ENCODE data around the gene VWA5A. TPM values are rescaled to one million over a fixed set of nuclear protein-coding genes. Genes with fewer than 3 reads are reported as not detected.

Gene VWA5A
- total and polyA plus RNA-seq, 2 of the 13 experiments (the other 11 are each of a cell fraction or from before 2014, with no cell fraction given): 1.3 to 1.8 TPM

DNA sequence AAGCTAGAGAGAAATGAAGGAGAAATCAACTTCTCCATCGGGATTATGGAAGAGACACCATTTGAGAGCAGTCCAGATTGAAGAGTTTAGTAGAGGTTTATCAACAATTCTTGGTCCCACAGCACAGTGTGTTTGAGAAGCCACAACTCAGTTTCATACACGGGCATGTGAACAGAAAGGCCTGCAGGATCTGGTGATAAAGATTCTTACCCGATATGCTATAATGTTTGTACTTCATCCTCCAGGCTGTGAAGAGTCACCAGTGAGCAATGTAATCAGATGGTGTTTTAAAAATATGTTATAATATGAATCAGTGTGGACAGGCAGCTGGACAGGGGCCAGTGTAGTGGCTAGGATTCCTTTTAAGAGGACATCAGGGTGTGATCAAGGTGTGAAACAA, 29.7 kb upstream of the VWA5A start (continued):
- TF ChIP-seq, protein P1, sequence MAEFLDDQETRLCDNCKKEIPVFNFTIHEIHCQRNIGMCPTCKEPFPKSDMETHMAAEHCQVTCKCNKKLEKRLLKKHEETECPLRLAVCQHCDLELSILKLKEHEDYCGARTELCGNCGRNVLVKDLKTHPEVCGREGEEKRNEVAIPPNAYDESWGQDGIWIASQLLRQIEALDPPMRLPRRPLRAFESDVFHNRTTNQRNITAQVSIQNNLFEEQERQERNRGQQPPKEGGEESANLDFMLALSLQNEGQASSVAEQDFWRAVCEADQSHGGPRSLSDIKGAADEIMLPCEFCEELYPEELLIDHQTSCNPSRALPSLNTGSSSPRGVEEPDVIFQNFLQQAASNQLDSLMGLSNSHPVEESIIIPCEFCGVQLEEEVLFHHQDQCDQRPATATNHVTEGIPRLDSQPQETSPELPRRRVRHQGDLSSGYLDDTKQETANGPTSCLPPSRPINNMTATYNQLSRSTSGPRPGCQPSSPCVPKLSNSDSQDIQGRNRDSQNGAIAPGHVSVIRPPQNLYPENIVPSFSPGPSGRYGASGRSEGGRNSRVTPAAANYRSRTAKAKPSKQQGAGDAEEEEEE (CRISPR knock-in tag; IDR thresholded peaks at IDR 0.05; ENCODE audit: borderline replicate concordance): no peak
- TF ChIP-seq ZNF75D (CRISPR knock-in tag; IDR thresholded peaks at IDR 0.05; ENCODE audit: borderline replicate concordance): no peak
- TF ChIP-seq, protein P2, sequence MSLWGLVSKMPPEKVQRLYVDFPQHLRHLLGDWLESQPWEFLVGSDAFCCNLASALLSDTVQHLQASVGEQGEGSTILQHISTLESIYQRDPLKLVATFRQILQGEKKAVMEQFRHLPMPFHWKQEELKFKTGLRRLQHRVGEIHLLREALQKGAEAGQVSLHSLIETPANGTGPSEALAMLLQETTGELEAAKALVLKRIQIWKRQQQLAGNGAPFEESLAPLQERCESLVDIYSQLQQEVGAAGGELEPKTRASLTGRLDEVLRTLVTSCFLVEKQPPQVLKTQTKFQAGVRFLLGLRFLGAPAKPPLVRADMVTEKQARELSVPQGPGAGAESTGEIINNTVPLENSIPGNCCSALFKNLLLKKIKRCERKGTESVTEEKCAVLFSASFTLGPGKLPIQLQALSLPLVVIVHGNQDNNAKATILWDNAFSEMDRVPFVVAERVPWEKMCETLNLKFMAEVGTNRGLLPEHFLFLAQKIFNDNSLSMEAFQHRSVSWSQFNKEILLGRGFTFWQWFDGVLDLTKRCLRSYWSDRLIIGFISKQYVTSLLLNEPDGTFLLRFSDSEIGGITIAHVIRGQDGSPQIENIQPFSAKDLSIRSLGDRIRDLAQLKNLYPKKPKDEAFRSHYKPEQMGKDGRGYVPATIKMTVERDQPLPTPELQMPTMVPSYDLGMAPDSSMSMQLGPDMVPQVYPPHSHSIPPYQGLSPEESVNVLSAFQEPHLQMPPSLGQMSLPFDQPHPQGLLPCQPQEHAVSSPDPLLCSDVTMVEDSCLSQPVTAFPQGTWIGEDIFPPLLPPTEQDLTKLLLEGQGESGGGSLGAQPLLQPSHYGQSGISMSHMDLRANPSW (CRISPR knock-in tag; IDR thresholded peaks at IDR 0.05; ENCODE audit: borderline replicate concordance): no peak
- TF ChIP-seq, protein P3, sequence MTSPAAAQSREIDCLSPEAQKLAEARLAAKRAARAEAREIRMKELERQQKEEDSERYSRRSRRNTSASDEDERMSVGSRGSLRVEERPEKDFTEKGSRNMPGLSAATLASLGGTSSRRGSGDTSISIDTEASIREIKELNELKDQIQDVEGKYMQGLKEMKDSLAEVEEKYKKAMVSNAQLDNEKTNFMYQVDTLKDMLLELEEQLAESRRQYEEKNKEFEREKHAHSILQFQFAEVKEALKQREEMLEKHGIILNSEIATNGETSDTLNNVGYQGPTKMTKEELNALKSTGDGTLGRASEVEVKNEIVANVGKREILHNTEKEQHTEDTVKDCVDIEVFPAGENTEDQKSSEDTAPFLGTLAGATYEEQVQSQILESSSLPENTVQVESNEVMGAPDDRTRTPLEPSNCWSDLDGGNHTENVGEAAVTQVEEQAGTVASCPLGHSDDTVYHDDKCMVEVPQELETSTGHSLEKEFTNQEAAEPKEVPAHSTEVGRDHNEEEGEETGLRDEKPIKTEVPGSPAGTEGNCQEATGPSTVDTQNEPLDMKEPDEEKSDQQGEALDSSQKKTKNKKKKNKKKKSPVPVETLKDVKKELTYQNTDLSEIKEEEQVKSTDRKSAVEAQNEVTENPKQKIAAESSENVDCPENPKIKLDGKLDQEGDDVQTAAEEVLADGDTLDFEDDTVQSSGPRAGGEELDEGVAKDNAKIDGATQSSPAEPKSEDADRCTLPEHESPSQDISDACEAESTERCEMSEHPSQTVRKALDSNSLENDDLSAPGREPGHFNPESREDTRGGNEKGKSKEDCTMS (CRISPR knock-in tag; conservative IDR thresholded peaks at IDR 0.05): no peak
- TF ChIP-seq, protein P4, sequence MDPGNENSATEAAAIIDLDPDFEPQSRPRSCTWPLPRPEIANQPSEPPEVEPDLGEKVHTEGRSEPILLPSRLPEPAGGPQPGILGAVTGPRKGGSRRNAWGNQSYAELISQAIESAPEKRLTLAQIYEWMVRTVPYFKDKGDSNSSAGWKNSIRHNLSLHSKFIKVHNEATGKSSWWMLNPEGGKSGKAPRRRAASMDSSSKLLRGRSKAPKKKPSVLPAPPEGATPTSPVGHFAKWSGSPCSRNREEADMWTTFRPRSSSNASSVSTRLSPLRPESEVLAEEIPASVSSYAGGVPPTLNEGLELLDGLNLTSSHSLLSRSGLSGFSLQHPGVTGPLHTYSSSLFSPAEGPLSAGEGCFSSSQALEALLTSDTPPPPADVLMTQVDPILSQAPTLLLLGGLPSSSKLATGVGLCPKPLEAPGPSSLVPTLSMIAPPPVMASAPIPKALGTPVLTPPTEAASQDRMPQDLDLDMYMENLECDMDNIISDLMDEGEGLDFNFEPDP (CRISPR knock-in tag; conservative IDR thresholded peaks at IDR 0.05): no peak

Data from HepG2 (cell line).